HFF-Myc (cell line): ENCODE data around the gene USP22.

ENCODE experiments used
- DNase-seq: peaks from one replicate; pipeline ENCODE4 v3.0.0-alpha.2; 2011; ENCODE audit warnings: low read depth; ENCODE audit errors: extremely low read depth
- H3K4me3 ChIP-seq: replicated peaks from 2 replicates; pipeline ENCODE4 v1.5.1; 2011; ENCODE audit warnings: low read depth, mild to moderate bottlenecking, control low read depth, low read length
- CTCF ChIP-seq: IDR thresholded peaks from 2 replicates; pipeline ENCODE4 v1.5.1; 2012; ENCODE audit warnings: mild to moderate bottlenecking, low read depth, low read length, control low read depth; ENCODE audit errors: missing control alignments

The USP22 gene

GRCh38 chr17:20989481-20989880 lies 53.3 kb downstream of the USP22 start:
- H3K4me3 ChIP-seq, result no peak overlapping the region
- DNase-seq, result no peak
- TF ChIP-seq CTCF, result no peak

GRCh38 chr17:20988896-20989295 lies 53.9 kb downstream of the USP22 start:
- H3K4me3 ChIP-seq, result no peak overlapping the region
- TF ChIP-seq CTCF, result no peak
- DNase-seq, result no peak

- no peak for TF ChIP-seq CTCF
- DNase-seq, result no peak
- H3K4me3 ChIP-seq, result no peak overlapping the region
Measured at GRCh38 chr17:20988001-20988636, 54.7 kb downstream of the USP22 start.

GRCh38 chr17:20987511-20987910 lies 55.3 kb downstream of the USP22 start:
- no peak for TF ChIP-seq CTCF
- H3K4me3 ChIP-seq, result no peak overlapping the region
- no peak for DNase-seq

DNA sequence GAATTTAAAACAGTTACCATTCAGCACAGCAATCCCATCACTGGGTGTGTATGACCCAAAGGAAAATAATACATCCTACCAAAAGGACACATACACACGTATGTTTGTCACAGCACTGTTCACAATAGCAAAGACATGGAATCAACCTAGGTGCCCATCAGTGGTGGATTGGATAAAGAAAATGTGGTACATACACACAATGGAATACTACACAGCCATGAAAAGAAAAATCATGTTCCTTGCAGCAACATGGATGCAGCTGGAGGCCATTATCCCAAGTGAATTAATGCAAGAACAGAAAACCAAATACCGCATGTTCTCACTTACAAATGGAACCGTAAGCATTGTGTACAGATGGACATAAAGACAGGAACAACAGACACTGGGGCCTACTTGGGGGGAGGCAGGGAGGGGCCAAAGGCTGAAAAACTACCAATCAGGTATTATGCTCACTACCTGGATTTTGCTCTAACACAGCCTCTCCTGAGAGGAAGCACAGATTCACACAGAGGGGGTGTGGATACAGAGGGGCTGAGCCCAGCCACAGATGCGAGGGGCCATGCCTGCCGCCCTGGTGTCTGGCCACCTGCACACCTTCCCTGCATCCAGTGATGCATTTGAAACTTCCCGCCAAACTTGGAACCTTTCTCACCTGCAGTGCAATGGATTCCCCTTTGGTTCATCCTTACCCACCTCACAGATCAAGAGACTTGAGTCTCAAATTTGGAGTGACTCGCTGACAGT lies 55.9 kb downstream of the USP22 start:
- H3K4me3 ChIP-seq, result no peak overlapping the region
- TF ChIP-seq CTCF, result no peak
- no peak for DNase-seq

- DNase-seq, result no peak
- no peak for TF ChIP-seq CTCF
- no peak overlapping the region for H3K4me3 ChIP-seq
Measured at GRCh38 chr17:20983359-20983637, 59.5 kb downstream of the USP22 start.
